HCT116 (cell line): Measurements from ENCODE around the gene ACADVL. TPM values are rescaled to one million over a fixed set of nuclear protein-coding genes. Genes with fewer than 3 reads are reported as not detected.

Source experiments
- ATAC-seq: fragments of 200-7000 bp; cut with Tn5 transposase; 2 replicates; pipeline ENCODE4 v1.9.1; 2020; ENCODE audit warnings: mild to moderate bottlenecking, moderate library complexity
- BruUV-seq: library from RNA; stranded (reverse); fragments of 400-500 nt; replicated peaks from 2 replicates; lab custom pipeline; 2021; lab: Mats Ljungman, UMichigan
- CTCF ChIA-PET: fragments of 300-600 bp; sonication (Branson Sonifier 250); formaldehyde crosslinking; loops from one replicate; lab custom pipeline; 2021; ENCODE audit warnings: antibody characterized with exemption; lab: Charles Lee
- POLR2A ChIA-PET: fragments of 300-600, 350-600 bp; sonication (Branson Sonifier 250); formaldehyde crosslinking; loops from one replicate; lab custom pipeline; 2021; ENCODE audit warnings: antibody characterized with exemption; lab: Charles Lee
- RAD21 ChIA-PET, 2 experiments: fragments of 300-600 bp; sonication (Branson Sonifier 250); formaldehyde crosslinking; loops; one replicate each; lab custom pipeline; 2023; ENCODE audit warnings: low total read pairs in 2 of 2; ENCODE audit not compliant: uncharacterized antibody in 2 of 2, unreplicated experiment in 2 of 2, low non-redundant PET in 1 of 2; lab: Charles Lee
- DNase-seq: peaks from one replicate; pipeline ENCODE4 v3.0.0-alpha.2; 2010; ENCODE audit warnings: low read depth, low spot score
- H2AFZ ChIP-seq: fragments of 200-600 bp; shearing (Covaris generic), sonication (generic); 2 replicates; pipeline ENCODE4 v1.6.1; 2017; ENCODE audit warnings: low read depth, mixed run types, mixed read lengths, antibody characterized with exemption, low read length; ENCODE audit not compliant: poor library complexity, severe bottlenecking
- H3K27ac ChIP-seq: 2 replicates; pipeline ENCODE4 v1.5.1; 2012; ENCODE audit warnings: low read depth, low read length
- H3K27me3 ChIP-seq: fragments of 200-600 bp; sonication (generic); 2 replicates; pipeline ENCODE4 v1.6.1; 2016; ENCODE audit warnings: mixed run types, low read length, mixed read lengths; ENCODE audit not compliant: insufficient read depth
- H3K36me3 ChIP-seq, 2 experiments: fragments of 200-500 bp in 1 of 2; fragments of 200-600 bp in 1 of 2; sonication (Bioruptor generic) in 1 of 2; sonication (generic) in 1 of 2; 2 replicates each; pipeline versions ENCODE4 v1.5.1 to v1.6.1; 2014 to 2016; ENCODE audit warnings: low read length in 2 of 2, inconsistent platforms in 1 of 2, mixed read lengths in 1 of 2, mixed run types in 1 of 2; ENCODE audit not compliant: insufficient read depth in 2 of 2, control insufficient read depth in 1 of 2
- H3K4me1 ChIP-seq, 2 experiments: fragments of 200-600 bp in 1 of 2; sonication (generic) in 1 of 2; 2 replicates each; pipeline versions ENCODE4 v1.5.1 to v1.6.1; 2012 to 2017; ENCODE audit warnings: low read length in 2 of 2, inconsistent platforms in 1 of 2, mild to moderate bottlenecking in 1 of 2, mixed read lengths in 1 of 2, mixed run types in 1 of 2, moderate library complexity in 1 of 2; ENCODE audit not compliant: insufficient read depth in 2 of 2, control insufficient read depth in 1 of 2
- H3K4me2 ChIP-seq: fragments of 200-600 bp; sonication (generic); 2 replicates; pipeline ENCODE4 v1.6.1; 2017; ENCODE audit warnings: mixed run types, low read length, mixed read lengths
- H3K4me3 ChIP-seq, 2 experiments: fragments of 200-600 bp in 1 of 2; sonication (generic) in 1 of 2; replicated peaks in 1 of 2; 2 replicates each; pipeline ENCODE4 v1.5.1; 2011 to 2016; ENCODE audit warnings: low read length in 2 of 2, control low read depth in 1 of 2, low read depth in 1 of 2, mild to moderate bottlenecking in 1 of 2, mixed read lengths in 1 of 2, mixed run types in 1 of 2
- H3K79me2 ChIP-seq: fragments of 200-600 bp; sonication (generic); 2 replicates; pipeline ENCODE4 v1.6.1; 2017; ENCODE audit warnings: mild to moderate bottlenecking, mixed run types, low read length, moderate library complexity, mixed read lengths; ENCODE audit not compliant: insufficient read depth
- H3K9ac ChIP-seq: fragments of 200-600 bp; sonication (generic); 2 replicates; pipeline ENCODE4 v1.6.1; 2016; ENCODE audit warnings: low read length, mixed read lengths
- H3K9me2 ChIP-seq: fragments of 200-600 bp; sonication (generic), shearing (Covaris generic); 2 replicates; pipeline ENCODE4 v1.6.1; 2017; ENCODE audit warnings: mixed run types, mild to moderate bottlenecking, moderate library complexity; ENCODE audit not compliant: insufficient read depth
- H3K9me3 ChIP-seq, 2 experiments: fragments of 200-500 bp in 1 of 2; fragments of 200-600 bp in 1 of 2; sonication (Bioruptor generic) in 1 of 2; sonication (generic) in 1 of 2; 2 replicates each; pipeline ENCODE4 v1.6.1; 2014 to 2017; ENCODE audit warnings: low read length in 2 of 2, mixed read lengths in 2 of 2, inconsistent platforms in 1 of 2, low read depth in 1 of 2, mild to moderate bottlenecking in 1 of 2, mixed run types in 1 of 2, moderate library complexity in 1 of 2; ENCODE audit not compliant: control insufficient read depth in 1 of 2, insufficient read depth in 1 of 2
- H4K20me1 ChIP-seq: fragments of 200-600 bp; sonication (generic), shearing (Covaris generic); 2 replicates; pipeline ENCODE4 v1.6.1; 2017; ENCODE audit warnings: mixed run types, mild to moderate bottlenecking, moderate library complexity; ENCODE audit not compliant: insufficient read depth
- CBX3 ChIP-seq: IDR thresholded peaks from 2 replicates; pipeline ENCODE4 v1.6.1; 2012; ENCODE audit warnings: low read depth
- CEBPB ChIP-seq: IDR thresholded peaks from 2 replicates; pipeline ENCODE4 v1.6.1; 2012; ENCODE audit warnings: low read depth
- ELF1 ChIP-seq: IDR thresholded peaks from 2 replicates; pipeline ENCODE4 v1.6.1; 2012; ENCODE audit warnings: low read depth, borderline replicate concordance
- EZH2 ChIP-seq: fragments of 200-600 bp; sonication (generic); IDR thresholded peaks from 2 replicates; pipeline ENCODE4 v1.6.1; 2017; ENCODE audit warnings: antibody characterized with exemption, mixed run types
- JUND ChIP-seq: IDR thresholded peaks from 2 replicates; pipeline ENCODE4 v1.6.1; 2012
- MAX ChIP-seq: IDR thresholded peaks from 2 replicates; pipeline ENCODE4 v1.6.1; 2012
- POLR2A ChIP-seq: IDR thresholded peaks from 2 replicates; pipeline ENCODE4 v1.7.0; 2011; ENCODE audit warnings: borderline replicate concordance; ENCODE audit not compliant: insufficient read depth, insufficient read length; ENCODE audit errors: extremely low read depth
- POLR2AphosphoS5 ChIP-seq: IDR thresholded peaks from 2 replicates; pipeline ENCODE4 v1.6.1; 2011; ENCODE audit warnings: mild to moderate bottlenecking, low read depth, low read length, moderate library complexity
- REST ChIP-seq: IDR thresholded peaks from 2 replicates; pipeline ENCODE4 v1.6.1; 2012; ENCODE audit warnings: low read depth
- SIN3A ChIP-seq: IDR thresholded peaks from 2 replicates; pipeline ENCODE4 v1.6.1; 2012; ENCODE audit warnings: low read depth
- SP1 ChIP-seq: IDR thresholded peaks from 2 replicates; pipeline ENCODE4 v1.6.1; 2012; ENCODE audit warnings: low read depth
- SRF ChIP-seq: IDR thresholded peaks from 2 replicates; pipeline ENCODE4 v1.6.1; 2012; ENCODE audit warnings: low read depth
- TCF7L2 ChIP-seq: IDR thresholded peaks from 2 replicates; pipeline ENCODE4 v1.7.0; 2011; ENCODE audit warnings: borderline replicate concordance, inconsistent platforms; ENCODE audit not compliant: insufficient read depth, insufficient read length; ENCODE audit errors: extremely low read depth
- YY1 ChIP-seq: IDR thresholded peaks from 2 replicates; pipeline ENCODE4 v1.6.1; 2011; ENCODE audit warnings: low read length, low read depth, moderate library complexity, mild to moderate bottlenecking; ENCODE audit not compliant: insufficient replicate concordance; ENCODE audit errors: extremely low read depth
- intact Hi-C: fragments of 100-400 bp; cut with micrococcal nuclease; formaldehyde crosslinking; loops from 2 replicates; pipeline ENCODE4 v1.10.0; 2022
- total RNA-seq: library from RNA; stranded (reverse); gene quantifications from one replicate; pipeline ENCODE4 v1.2.1, GENCODE V29; 2021; ENCODE audit not compliant: unreplicated experiment
- TF ChIP-seq, protein P1 (sequence below): IDR thresholded peaks from 2 replicates; pipeline ENCODE4 v1.6.1; 2011; ENCODE audit warnings: mild to moderate bottlenecking, low read length, moderate library complexity; ENCODE audit not compliant: insufficient replicate concordance; ENCODE audit errors: extremely low read depth
- TF ChIP-seq, protein P2 (sequence below): IDR thresholded peaks from 2 replicates; pipeline ENCODE4 v1.6.1; 2012

The ACADVL gene
- total RNA-seq, 1 experiment from 2014 or later, result 554 TPM

DNA sequence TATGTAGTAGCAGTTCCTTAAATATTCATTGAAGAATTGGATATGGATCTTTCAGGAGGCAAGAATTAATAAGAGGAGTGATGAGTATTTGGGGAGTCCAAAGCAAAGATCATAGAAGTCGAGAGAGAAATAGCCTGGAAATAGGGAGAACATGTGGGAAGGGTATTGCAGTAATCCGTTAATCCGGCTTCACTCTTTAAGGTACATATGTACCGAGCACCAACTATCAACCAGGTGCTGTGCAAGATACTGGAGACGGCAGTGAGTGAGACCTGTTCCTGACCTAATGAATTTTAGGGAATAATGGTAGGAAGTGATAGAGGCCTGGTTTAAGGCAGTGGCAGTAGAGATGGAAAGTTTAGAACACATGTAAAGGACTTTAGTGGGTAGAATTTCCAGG lies 33.3 kb downstream of the ACADVL start:
- TF ChIP-seq, protein P1, sequence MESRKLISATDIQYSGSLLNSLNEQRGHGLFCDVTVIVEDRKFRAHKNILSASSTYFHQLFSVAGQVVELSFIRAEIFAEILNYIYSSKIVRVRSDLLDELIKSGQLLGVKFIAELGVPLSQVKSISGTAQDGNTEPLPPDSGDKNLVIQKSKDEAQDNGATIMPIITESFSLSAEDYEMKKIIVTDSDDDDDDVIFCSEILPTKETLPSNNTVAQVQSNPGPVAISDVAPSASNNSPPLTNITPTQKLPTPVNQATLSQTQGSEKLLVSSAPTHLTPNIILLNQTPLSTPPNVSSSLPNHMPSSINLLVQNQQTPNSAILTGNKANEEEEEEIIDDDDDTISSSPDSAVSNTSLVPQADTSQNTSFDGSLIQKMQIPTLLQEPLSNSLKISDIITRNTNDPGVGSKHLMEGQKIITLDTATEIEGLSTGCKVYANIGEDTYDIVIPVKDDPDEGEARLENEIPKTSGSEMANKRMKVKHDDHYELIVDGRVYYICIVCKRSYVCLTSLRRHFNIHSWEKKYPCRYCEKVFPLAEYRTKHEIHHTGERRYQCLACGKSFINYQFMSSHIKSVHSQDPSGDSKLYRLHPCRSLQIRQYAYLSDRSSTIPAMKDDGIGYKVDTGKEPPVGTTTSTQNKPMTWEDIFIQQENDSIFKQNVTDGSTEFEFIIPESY, result no peak
- no peak for TF ChIP-seq CBX3
- no peak for TF ChIP-seq REST
- no peak for TF ChIP-seq MAX
- TF ChIP-seq POLR2AphosphoS5, result no peak
- no peak for TF ChIP-seq EZH2
- no peak for TF ChIP-seq TCF7L2
- TF ChIP-seq ELF1, result no peak
- no peak for TF ChIP-seq JUND
- TF ChIP-seq SP1, result no peak
- TF ChIP-seq POLR2A, result no peak
- no peak for TF ChIP-seq CEBPB
- TF ChIP-seq YY1, result no peak
- no peak for TF ChIP-seq SRF
- TF ChIP-seq, protein P2, sequence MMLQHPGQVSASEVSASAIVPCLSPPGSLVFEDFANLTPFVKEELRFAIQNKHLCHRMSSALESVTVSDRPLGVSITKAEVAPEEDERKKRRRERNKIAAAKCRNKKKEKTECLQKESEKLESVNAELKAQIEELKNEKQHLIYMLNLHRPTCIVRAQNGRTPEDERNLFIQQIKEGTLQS, result no peak
- no peak for TF ChIP-seq SIN3A
- DNase-seq (no peak), ATAC-seq (no peak)
- no peak overlapping the region for H2AFZ ChIP-seq
- H3K9ac ChIP-seq, result peak overlapping the region; percentile 99
- H3K9me2 ChIP-seq, result no peaks in the 10 kb centered on the region
- H3K27me3 ChIP-seq, result no peaks in the 10 kb centered on the region
- intact Hi-C loops, result loop anchor here (5.0 kb wide), 1 partner anchor 54 kb away; the partner anchor contains the start of gene EIF5A
- RAD21 ChIA-PET, result no interaction called here
- H4K20me1 ChIP-seq, result no peaks in the 10 kb centered on the region
- peaks cover 13 to 25% of the 10 kb centered on the region in 2 experiments for H3K4me1 ChIP-seq
- H3K9me3 ChIP-seq, result no peaks in the 10 kb centered on the region
- H3K4me3 ChIP-seq, result peak overlapping the region; percentile 82 to 99
- no TSS peak for BruUV-seq
- H3K79me2 ChIP-seq, result peaks cover 75% of the 10 kb centered on the region
- CTCF ChIA-PET, result no interaction called here
- POLR2A ChIA-PET, result no interaction called here
- peak overlapping the region; percentile 84 for H3K27ac ChIP-seq
- H3K36me3 ChIP-seq, result peaks cover 9 to 11% of the 10 kb centered on the region in 2 experiments; a peak in 2 of 4 replicates
- peak overlapping the region; percentile 89 for H3K4me2 ChIP-seq
